PFSK-1 (cell line): ENCODE measurements around the gene ATP10A.

Experiments used
- FOXP2 ChIP-seq: optimal IDR thresholded peaks from 2 replicates; pipeline ENCODE3; 2011; ENCODE audit warnings: borderline replicate concordance, control low read depth, inconsistent platforms; ENCODE audit not compliant: insufficient read depth; ENCODE audit errors: extremely low read length, extremely low read depth
- POLR2AphosphoS5 ChIP-seq: IDR thresholded peaks from 2 replicates; pipeline ENCODE4 v1.6.1; 2012; ENCODE audit warnings: low read depth, mild to moderate bottlenecking, control low read depth, low read length, moderate library complexity
- SIN3A ChIP-seq: IDR thresholded peaks from 2 replicates; pipeline ENCODE4 v1.6.1; 2012; ENCODE audit warnings: mild to moderate bottlenecking, low read length, moderate library complexity, borderline replicate concordance; ENCODE audit not compliant: insufficient read depth
- TAF1 ChIP-seq: IDR thresholded peaks from 2 replicates; pipeline ENCODE4 v1.6.1; 2012; ENCODE audit warnings: low read length, control low read depth, borderline replicate concordance; ENCODE audit not compliant: insufficient read depth
- TF ChIP-seq, protein P1 (sequence below), 2 experiments: IDR thresholded peaks; 2 replicates each; pipeline versions ENCODE4 v1.6.1 to v1.8.0; 2011 to 2012; ENCODE audit warnings: low read depth in 2 of 2, low read length in 2 of 2, control low read depth in 1 of 2, inconsistent platforms in 1 of 2, mild to moderate bottlenecking in 1 of 2, moderate library complexity in 1 of 2; ENCODE audit not compliant: insufficient read depth in 1 of 2

Gene ATP10A

DNA sequence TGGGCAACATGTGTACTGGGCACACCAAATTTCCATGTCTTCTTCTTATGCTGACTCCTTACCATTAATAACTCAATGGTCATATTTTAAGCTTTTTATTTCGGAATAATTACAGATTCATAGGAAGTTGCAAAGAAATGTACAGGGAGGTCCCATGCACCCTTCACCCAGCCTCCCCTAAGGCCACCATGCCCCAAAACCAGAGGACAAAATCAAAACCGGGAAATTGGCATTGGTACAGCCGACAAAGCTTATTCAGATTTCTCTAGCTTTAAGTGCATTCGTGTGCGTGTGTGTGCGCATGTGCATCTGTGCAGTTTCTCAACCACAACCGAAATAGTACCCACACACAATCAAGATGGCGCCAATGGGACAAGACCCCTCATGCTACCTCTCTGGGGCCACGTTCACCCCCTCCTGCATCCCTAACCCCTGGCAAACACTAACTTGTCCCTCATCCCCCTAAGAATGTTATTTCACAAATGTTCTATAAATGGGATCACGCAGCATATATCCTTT lies 23.4 kb downstream of the ATP10A start:
- TF ChIP-seq TAF1 = no peak
- TF ChIP-seq POLR2AphosphoS5 = no peak
- TF ChIP-seq, protein P1, sequence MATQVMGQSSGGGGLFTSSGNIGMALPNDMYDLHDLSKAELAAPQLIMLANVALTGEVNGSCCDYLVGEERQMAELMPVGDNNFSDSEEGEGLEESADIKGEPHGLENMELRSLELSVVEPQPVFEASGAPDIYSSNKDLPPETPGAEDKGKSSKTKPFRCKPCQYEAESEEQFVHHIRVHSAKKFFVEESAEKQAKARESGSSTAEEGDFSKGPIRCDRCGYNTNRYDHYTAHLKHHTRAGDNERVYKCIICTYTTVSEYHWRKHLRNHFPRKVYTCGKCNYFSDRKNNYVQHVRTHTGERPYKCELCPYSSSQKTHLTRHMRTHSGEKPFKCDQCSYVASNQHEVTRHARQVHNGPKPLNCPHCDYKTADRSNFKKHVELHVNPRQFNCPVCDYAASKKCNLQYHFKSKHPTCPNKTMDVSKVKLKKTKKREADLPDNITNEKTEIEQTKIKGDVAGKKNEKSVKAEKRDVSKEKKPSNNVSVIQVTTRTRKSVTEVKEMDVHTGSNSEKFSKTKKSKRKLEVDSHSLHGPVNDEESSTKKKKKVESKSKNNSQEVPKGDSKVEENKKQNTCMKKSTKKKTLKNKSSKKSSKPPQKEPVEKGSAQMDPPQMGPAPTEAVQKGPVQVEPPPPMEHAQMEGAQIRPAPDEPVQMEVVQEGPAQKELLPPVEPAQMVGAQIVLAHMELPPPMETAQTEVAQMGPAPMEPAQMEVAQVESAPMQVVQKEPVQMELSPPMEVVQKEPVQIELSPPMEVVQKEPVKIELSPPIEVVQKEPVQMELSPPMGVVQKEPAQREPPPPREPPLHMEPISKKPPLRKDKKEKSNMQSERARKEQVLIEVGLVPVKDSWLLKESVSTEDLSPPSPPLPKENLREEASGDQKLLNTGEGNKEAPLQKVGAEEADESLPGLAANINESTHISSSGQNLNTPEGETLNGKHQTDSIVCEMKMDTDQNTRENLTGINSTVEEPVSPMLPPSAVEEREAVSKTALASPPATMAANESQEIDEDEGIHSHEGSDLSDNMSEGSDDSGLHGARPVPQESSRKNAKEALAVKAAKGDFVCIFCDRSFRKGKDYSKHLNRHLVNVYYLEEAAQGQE (IDR thresholded peaks at IDR 0.05; ENCODE audit: insufficient read depth in 1 of 2, low read depth in 2 of 2, low read length in 2 of 2) = no peak
- TF ChIP-seq FOXP2 = no peak
- no peak for TF ChIP-seq SIN3A

DNA sequence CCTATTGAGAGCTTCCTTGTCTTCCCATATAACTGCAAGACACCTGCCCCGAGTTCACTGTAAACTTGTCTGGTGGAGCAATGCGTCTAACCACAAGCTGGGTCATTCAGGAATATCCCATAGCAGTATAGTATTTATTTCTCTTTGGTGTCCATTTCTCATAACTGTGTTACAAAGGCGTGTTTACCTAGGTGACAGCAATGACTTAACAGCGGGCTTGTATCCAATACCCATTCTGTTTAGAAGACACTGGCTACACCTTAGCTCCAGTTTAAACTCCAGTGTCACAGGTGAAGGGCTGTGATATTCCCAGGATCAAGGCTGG lies 24.3 kb downstream of the ATP10A start:
- TF ChIP-seq, protein P1 (IDR thresholded peaks at IDR 0.05; ENCODE audit: insufficient read depth in 1 of 2, low read depth in 2 of 2, low read length in 2 of 2) = no peak
- TF ChIP-seq TAF1 (no peak), POLR2AphosphoS5 (no peak), FOXP2 (no peak), SIN3A (no peak)

DNA sequence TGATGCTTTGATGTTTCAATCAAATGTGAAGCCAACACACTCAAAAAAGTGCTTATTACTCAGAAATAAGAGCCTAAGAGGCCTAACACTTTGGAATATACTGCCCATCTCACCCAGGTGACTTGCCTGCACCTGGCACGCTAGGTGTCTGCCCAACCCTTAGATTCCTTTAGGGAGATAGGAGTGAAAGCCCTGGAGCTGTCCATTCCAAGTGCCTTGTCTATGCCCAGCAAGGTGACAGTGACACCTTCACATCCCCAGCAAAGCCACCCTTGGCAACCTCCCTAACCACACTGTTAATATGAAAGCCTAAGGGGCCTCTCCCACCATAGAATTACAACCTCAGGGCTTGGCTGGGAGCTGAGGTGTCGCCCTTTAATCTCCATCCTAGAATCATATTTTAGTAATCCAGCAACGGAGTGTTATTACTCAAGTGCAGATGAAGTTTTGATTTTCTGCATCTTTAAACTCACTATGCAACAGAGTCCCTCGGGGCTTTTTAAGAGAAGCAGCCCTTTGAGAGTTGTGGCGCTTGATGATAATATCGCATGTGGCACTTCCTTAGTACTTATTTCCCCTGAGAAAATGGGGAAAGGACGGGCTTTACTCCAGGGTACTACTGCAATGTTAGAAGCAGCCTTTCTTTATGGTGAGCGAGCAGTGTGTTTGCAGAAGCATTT lies 24.8 kb downstream of the ATP10A start:
- TF ChIP-seq, protein P1 (IDR thresholded peaks at IDR 0.05; ENCODE audit: insufficient read depth in 1 of 2, low read depth in 2 of 2, low read length in 2 of 2) = no peak
- TF ChIP-seq POLR2AphosphoS5 = no peak
- TF ChIP-seq SIN3A = no peak
- no peak for TF ChIP-seq TAF1
- no peak for TF ChIP-seq FOXP2

DNA sequence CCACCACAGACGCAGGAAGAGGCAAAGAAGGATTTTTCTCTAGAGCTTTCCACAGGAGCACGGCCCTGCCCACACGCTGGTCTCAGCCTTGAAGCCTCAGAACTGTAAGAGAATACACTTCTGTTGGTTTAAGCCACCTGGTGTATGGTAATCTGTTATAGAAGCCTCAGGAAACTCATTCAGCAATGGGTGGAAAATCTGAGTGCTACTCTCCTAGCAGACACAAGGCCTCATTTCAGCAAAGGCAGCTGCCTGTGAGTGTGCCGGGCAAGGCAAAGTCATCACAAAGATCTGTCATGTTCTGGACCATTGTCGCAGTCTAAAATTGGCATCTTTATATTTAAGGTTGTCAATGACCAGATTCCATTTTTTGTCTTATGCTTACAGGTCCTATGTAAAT lies 31.0 kb downstream of the ATP10A start:
- TF ChIP-seq FOXP2 (no peak), SIN3A (no peak), POLR2AphosphoS5 (no peak), TAF1 (no peak)
- TF ChIP-seq, protein P1 (IDR thresholded peaks at IDR 0.05; ENCODE audit: insufficient read depth in 1 of 2, low read depth in 2 of 2, low read length in 2 of 2) = no peak

DNA sequence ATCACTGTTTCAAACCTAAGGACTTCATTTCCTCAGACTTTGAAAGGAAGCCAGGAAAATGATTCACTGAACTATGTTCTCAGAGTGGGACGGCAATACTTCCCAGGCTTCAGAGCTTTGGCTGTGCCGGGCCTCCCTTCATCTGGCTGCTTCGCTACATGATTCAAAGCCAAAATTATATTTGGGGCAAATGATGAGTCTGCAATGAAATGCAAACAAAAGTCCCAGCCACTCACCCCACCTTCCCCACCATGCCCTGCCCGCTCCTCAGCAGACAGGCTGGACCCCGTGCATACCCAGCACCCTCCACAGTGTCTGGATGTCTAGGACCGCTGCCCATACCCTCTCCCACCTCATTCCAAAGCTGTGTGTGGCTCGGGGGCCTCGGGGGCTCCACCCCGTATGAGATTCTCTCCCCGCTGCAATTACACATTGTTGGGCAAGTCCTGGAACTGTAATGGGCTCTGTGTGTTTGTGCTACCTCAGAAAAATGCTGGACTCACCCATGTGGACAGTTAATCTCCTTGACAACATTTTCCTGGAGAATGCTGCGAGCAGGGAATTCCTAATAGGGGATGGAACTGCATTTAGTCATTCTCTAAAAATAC lies 32.2 kb downstream of the ATP10A start:
- no peak for TF ChIP-seq SIN3A
- no peak for TF ChIP-seq TAF1
- no peak for TF ChIP-seq POLR2AphosphoS5
- no peak for TF ChIP-seq FOXP2
- TF ChIP-seq, protein P1 (IDR thresholded peaks at IDR 0.05; ENCODE audit: insufficient read depth in 1 of 2, low read depth in 2 of 2, low read length in 2 of 2) = no peak
